Colonic mucosa (tissue), 4 donors: ENCODE data around the gene UTS2. TPM values are rescaled to one million over a fixed set of nuclear protein-coding genes. Genes with fewer than 3 reads are reported as not detected.

Experiments used
- DNase-seq: peaks from one replicate; pipeline ENCODE4 v3.0.0-alpha.2; 2020
- H3K27ac ChIP-seq: fragments of 200-600 bp; one replicate; pipeline ENCODE4 v1.8.0; 2021
- H3K27me3 ChIP-seq: fragments of 200-600 bp; one replicate; pipeline ENCODE4 v1.8.0; 2021
- H3K36me3 ChIP-seq: fragments of 200-600 bp; one replicate; pipeline ENCODE4 v1.8.0; 2021
- H3K4me1 ChIP-seq: fragments of 200-600 bp; one replicate; pipeline ENCODE4 v1.8.0; 2021; ENCODE audit warnings: mild to moderate bottlenecking
- H3K4me3 ChIP-seq: fragments of 200-600 bp; one replicate; pipeline ENCODE4 v1.8.0; 2021
- H3K9ac ChIP-seq, 2 donors: one replicate each; pipeline ENCODE4 v1.7.0; 2013; ENCODE audit warnings: control low read depth in 2 of 2, low read depth in 2 of 2, low read length in 2 of 2
- H3K9me3 ChIP-seq: fragments of 200-600 bp; one replicate; pipeline ENCODE4 v1.8.0; 2021
- CTCF ChIP-seq: fragments of 200-600 bp; IDR thresholded peaks from one replicate; pipeline ENCODE4 v1.8.0; 2022; ENCODE audit warnings: antibody characterized with exemption, mild to moderate bottlenecking
- intact Hi-C: fragments of 100-400 bp; cut with DNase I; formaldehyde crosslinking; loops from one replicate; pipeline ENCODE4 v1.14.1; 2022
- total RNA-seq, 2 donors: library from RNA; stranded (reverse); fragmentation: NEBNext Ultra II Directional in 1 of 2; extraction: Animal tissue kit (Norgen Biotek cat#: 25700) in 1 of 2; gene quantifications; one replicate each; pipeline ENCODE4 v1.2.1, GENCODE V29; 2021
- donor health status: healthy.
- donor health status: DM: no; HTN: no; CAD: no.
- donor health status: DM: no; HTN: no; CAD: no.

The UTS2 gene
- under 1 TPM in 1 of 2 donors, not detected in 1; 0.20 TPM for total RNA-seq

- no peak for DNase-seq
These were observed at the start of gene UTS2 for GRCh38 chr1:7852804-7853683. Gene UTS2, minus strand, starts transcription at chr1:7853065. Its CDS starts 62 bp downstream, at chr1:7853003.

GRCh38 chr1:7899741-7900140 is 46.9 kb upstream of the UTS2 start:
- no peak for TF ChIP-seq CTCF
- intact Hi-C loops = loop anchor here (5.0 kb wide), 3 partner anchors 92 to 232 kb away; no protein-coding TSS in a partner anchor
- H3K4me3 ChIP-seq = no peak overlapping the region
- H3K36me3 ChIP-seq = no peaks in the 10 kb centered on the region
- no peaks in the 10 kb centered on the region for H3K27me3 ChIP-seq
- H3K27ac ChIP-seq = no peak overlapping the region
- H3K9ac ChIP-seq = no peak overlapping the region
- no peaks in the 10 kb centered on the region for H3K4me1 ChIP-seq
- no peak for DNase-seq
- H3K9me3 ChIP-seq = no peaks in the 10 kb centered on the region

More at GRCh38 chr1:7852804-7853683, at the start of gene UTS2:
- Histone ChIP-seq H3K4me3 (no peak within 1 kb of the TSS), H3K9ac (no peak within 1 kb of the TSS), H3K27ac (no peak within 1 kb of the TSS), H3K27me3 (no peaks in the 10 kb centered on the region), H3K9me3 (no peaks in the 10 kb centered on the region), H3K36me3 (no peaks in the 10 kb centered on the region), H3K4me1 (no peaks in the 10 kb centered on the region)
- TF ChIP-seq CTCF = no peak
- intact Hi-C loops = no loop called here

GRCh38 chr1:7898962-7899361 is 46.1 kb upstream of the UTS2 start:
- H3K9me3 ChIP-seq = no peaks in the 10 kb centered on the region
- no peaks in the 10 kb centered on the region for H3K36me3 ChIP-seq
- no peaks in the 10 kb centered on the region for H3K4me1 ChIP-seq
- TF ChIP-seq CTCF = no peak
- intact Hi-C loops = no loop called here
- no peaks in the 10 kb centered on the region for H3K27me3 ChIP-seq
- H3K9ac ChIP-seq = no peak overlapping the region
- no peak overlapping the region for H3K4me3 ChIP-seq
- H3K27ac ChIP-seq = no peak overlapping the region
- no peak for DNase-seq

GRCh38 chr1:7896994-7897393 is 44.1 kb upstream of the UTS2 start:
- Histone ChIP-seq H3K36me3 (no peaks in the 10 kb centered on the region), H3K9me3 (no peaks in the 10 kb centered on the region), H3K9ac (no peak overlapping the region), H3K4me1 (no peaks in the 10 kb centered on the region), H3K4me3 (no peak overlapping the region), H3K27me3 (no peaks in the 10 kb centered on the region), H3K27ac (no peak overlapping the region)
- DNase-seq = no peak
- intact Hi-C loops = no loop called here
- no peak for TF ChIP-seq CTCF

- Histone ChIP-seq H3K36me3 (no peaks in the 10 kb centered on the region), H3K9ac (no peak overlapping the region), H3K9me3 (no peaks in the 10 kb centered on the region), H3K4me3 (no peak overlapping the region), H3K27ac (no peak overlapping the region), H3K27me3 (no peaks in the 10 kb centered on the region), H3K4me1 (no peaks in the 10 kb centered on the region)
- intact Hi-C loops = no loop called here
- DNase-seq = no peak
- no peak for TF ChIP-seq CTCF
These were observed 40.8 kb upstream of the UTS2 start for GRCh38 chr1:7893529-7894180.
